Measurements from ENCODE around the gene PEX10.

PEX10 gene

GRCh38 chr1:2376261-2376741, 36.1 kb downstream of the PEX10 start:
- no peak for DNase-seq (ENCODE audit: low read depth in 3 of 3, low spot score in 1 of 3)

DNA sequence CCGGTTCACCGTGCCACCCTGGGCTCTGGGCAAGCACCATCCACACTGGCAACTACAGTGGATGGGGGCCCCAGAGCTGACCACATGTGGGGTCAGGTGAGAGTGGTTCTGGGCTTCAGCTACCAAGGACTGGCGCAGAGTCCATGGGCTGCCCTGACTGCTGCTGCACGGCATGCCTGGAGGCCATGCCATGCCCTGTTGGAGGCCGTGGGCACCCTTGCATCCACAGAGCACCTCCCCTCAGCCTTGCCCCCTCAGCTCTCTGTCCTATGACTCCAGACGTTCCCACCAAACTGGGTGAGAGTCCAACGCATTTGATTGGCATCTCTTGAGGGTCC, 36.5 kb downstream of the PEX10 start:
- no peak for DNase-seq (ENCODE audit: low read depth in 3 of 3, low spot score in 1 of 3)

DNA sequence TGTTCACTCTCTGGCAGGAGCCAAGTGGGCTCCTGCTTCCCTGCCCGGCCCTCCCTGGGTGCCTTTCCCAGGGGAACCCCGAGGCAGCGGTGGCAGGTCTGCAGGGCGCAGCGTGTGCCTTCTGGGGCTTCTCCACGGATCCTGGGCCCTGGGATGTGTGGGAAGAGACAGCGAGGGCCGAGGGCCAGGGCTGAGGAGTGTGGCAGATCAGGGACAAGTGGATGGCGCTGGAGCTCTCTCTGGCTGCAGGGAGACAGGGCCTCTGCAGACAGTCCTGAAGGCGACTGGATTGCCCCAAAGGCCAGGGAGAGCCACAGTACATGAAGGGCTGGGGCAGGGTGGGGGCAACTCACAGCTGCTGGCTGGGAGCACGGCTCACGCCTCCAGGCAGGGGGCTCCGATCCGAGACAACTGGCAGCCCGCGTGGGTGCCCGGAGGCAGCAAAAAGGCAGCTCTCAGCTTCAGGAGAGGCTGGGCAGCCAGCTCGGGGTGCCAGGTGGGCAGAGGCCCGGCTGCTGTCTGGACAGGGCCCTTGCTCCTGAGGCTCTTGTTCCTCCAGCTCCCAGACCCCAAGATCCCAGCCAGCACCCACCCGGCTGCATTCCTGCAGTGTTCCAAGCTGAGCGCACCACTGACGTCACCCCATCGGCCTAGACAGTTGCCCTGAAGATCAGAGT, 37.0 kb downstream of the PEX10 start:
- DNase-seq (ENCODE audit: low read depth in 3 of 3, low spot score in 1 of 3): no peak

- no peak for DNase-seq (ENCODE audit: low read depth in 3 of 3, low spot score in 1 of 3)
Measured at GRCh38 chr1:2374252-2375155, 37.9 kb downstream of the PEX10 start.

DNA sequence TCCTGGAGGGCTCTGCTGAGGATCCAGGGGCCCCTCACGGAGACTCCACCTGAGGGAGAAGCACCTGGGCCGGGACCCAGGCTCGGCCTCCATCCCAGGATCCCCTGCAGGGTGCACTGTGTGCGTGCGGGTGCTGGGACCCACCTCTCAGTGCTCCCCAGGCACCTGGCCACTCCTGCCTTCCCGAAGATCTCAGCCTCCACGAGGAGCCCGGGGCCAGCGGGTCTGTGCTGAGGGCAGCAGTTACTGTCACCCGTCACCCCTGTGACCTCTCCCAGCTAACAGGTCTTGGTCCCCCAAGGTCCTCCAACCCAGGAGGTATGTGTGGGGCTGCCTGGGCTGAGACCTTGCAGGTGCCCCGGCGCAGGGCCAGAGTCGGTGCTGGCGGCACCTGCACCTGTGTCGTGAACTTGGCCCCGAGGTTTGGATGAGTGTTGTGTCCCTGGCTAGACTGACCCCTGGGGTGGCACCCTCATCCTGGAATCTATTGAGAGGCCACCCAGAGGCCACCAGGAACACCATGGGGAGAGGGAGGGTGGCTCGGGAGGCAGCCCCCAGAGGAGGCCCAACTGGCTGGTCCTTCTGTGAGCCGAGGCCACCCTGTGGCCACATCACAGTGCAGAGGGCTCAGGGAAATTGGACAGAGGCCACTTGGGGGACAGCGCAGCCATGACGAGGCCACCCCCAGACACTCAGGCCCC, 38.7 kb downstream of the PEX10 start:
- no peak for DNase-seq (ENCODE audit: low read depth in 3 of 3, low spot score in 1 of 3)

GRCh38 chr1:2372551-2373490, 39.5 kb downstream of the PEX10 start:
- no peak for DNase-seq (ENCODE audit: low read depth in 3 of 3, low spot score in 1 of 3)

GRCh38 chr1:2368053-2368744, 44.2 kb downstream of the PEX10 start:
- DNase-seq (ENCODE audit: low read depth in 3 of 3, low spot score in 1 of 3): no peak

DNA sequence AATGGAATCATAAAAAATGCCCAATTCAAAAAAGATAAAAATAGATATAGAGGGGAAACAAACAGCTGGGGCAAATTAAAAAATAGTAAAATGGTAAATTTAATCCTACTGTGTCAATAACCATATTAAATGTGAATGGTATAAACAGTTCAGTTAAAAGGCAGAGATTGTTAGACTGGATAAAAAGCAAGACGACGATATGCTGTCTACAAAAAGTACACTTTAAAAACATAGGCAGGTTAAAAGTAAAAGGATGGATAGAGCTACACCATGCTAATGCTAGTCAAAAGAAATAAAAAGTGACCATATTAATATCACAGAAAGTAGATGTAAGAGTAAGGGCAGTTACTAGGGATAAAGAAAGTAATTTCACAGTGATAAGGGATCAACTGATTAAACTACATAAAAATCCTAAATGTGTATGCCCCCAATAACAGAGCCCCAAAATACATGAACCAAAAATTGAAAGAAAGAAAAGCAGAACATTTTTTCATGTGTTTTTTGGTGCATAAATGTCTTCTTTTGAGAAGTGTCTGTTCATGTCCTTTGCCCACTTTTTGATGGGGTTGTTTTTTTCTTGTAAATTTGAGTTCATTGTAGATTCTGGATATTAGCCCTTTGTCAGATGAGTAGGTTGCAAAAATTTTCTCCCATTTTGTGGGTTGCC, 48.4 kb downstream of the PEX10 start:
- no peak for DNase-seq (ENCODE audit: low read depth in 3 of 3, low spot score in 1 of 3)

- DNase-seq (ENCODE audit: low read depth in 3 of 3, low spot score in 1 of 3): no peak
Measured at GRCh38 chr1:2360588-2361364, 51.6 kb downstream of the PEX10 start.

GRCh38 chr1:2358651-2359640, 53.4 kb downstream of the PEX10 start:
- DNase-seq (ENCODE audit: low read depth in 3 of 3, low spot score in 1 of 3): no peak

DNA sequence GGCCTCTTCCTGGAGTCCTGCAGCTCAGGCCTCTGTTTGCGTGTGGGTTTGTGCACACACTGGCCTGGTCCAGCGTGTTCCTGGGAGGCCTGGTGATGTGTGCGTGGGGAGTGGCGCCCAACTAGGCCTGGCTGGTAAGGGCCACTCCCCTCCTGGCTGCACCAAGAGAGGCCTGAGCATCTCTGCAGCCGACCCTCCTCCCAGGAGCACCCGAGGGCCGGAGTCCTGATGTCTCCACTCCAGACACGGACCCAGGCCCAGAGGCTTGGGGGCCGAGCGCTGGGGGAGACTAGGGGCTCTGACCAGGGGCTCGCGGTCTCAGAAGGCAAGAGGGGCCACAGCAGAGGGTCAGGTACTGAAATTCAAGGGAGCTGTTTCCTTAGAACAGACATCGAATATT, 54.3 kb downstream of the PEX10 start:
- DNase-seq (ENCODE audit: low read depth in 3 of 3, low spot score in 1 of 3): no peak

GRCh38 chr1:2356911-2357845, 55.2 kb downstream of the PEX10 start:
- no peak for DNase-seq (ENCODE audit: low read depth in 3 of 3, low spot score in 1 of 3)

GRCh38 chr1:2356401-2356800, 56.0 kb downstream of the PEX10 start:
- no peak for DNase-seq (ENCODE audit: low read depth in 3 of 3, low spot score in 1 of 3)

DNA sequence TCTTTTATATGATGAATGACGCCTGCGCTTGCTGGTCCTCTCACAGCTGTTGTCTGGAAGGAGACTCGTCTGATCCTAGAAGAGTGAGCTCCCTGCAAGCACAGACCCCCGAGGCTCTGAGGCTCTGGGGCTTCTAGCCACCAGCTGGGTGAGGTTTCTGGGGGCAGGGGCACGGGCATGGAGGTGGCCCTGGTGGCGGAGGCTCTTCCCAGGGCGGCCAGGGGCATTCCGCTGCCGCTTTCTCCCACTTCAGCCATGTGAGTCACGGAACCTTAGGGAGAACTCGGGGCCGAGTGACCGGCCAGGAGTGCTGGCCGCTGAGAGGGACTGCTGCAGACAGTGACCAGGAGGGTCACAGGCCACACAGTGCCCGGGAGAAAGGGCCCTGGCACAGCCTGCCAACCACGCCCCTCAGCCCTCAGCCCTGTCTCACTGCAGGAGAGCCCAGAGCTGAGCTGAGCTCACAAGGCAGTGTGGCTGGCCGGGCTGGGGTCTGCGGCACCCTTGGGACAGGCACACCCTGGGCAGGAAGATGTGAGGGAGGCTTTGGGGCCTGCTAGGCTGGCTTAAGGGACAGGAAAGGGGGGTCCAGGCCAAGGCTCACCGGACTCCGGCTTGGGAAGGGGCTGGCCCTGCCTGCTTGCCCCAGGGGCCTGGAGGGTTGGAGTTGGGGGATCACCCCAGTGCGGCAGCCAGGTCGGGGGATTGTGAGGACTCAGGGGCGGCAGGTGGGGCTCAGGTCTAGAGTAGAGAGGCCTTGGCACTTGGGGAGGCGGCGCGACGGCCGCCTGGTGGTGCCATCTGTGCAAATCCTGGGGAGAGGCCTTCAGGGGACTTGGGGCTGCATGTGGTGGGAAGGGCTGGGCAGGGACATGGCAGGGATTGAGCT, 56.7 kb downstream of the PEX10 start:
- DNase-seq (ENCODE audit: low read depth in 3 of 3, low spot score in 1 of 3): no peak

DNA sequence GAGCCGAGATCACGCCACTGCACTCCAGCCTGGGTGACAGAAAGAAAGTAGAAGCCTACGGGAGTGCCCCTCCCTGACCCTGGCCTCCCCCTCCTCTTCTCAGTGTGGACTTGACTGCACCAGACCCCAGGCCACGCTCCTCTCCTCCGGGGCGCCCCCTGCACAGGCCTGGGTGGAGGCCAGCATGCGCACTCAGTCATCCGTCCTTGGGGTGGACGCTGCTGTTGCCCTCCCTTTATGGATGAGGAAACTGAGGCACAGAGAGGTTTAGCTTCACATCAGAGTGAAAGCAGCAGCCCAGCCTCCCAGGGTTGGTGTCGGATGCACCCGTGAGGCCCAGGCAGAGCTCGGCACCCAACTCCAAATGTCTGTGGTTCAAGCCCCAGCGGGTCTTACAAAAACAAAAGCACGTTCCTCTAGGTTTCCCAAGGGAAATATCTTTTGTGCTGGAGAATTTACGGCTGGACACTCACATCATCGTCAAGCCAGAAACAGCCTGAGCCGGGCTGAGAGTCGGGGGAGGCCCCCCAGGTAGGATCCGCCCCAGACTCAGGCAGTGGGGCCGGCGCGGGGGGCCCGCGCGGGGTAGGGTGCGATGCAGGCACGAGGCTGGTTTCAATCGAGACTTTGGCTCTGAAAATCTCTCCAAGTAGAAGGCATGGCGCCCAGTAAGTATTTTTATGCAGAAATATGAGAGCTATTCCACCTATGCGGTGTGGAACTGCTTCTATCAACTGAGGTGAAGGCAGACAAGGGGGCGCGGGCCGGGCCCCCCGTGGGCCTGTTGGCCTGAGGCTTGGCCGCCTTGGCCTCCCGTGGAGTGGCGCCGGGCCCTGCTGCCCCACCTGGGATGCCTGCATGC, 57.6 kb downstream of the PEX10 start:
- no peak for DNase-seq (ENCODE audit: low read depth in 3 of 3, low spot score in 1 of 3)

Data from stimulated activated CD4-positive, alpha-beta T cell treated with anti-CD3 and anti-CD28 coated beads, TNF-alpha, amount 100 ng/mL, for 1 hour (primary cell).